Gastrocnemius medialis (tissue), 4 donors: ENCODE data around the gene EHMT2. TPM values are rescaled to one million over a fixed set of nuclear protein-coding genes. Genes with fewer than 3 reads are reported as not detected.

Experiments used
- ATAC-seq, 2 donors: fragments of 150-250 bp; one replicate each; pipeline ENCODE4 v1.9.1; 2016
- DNase-seq, 2 donors: peaks; one replicate each; pipeline ENCODE4 v3.0.0-alpha.2; 2019
- H3K27ac ChIP-seq, 4 donors: fragments of 200-600 bp; sonication (generic); 1 replicate in 1 of 4; 2 replicates in 3 of 4; pipeline ENCODE4 v1.5.1; 2016 to 2018; ENCODE audit warnings: mild to moderate bottlenecking in 2 of 4, moderate library complexity in 1 of 4
- H3K27me3 ChIP-seq, 3 donors: fragments of 200-600 bp; sonication (generic) in 2 of 3; 1 replicate in 1 of 3; 2 replicates in 2 of 3; pipeline versions ENCODE4 v1.5.1 to v1.6.0; 2016 to 2019; ENCODE audit warnings: mild to moderate bottlenecking in 1 of 3, moderate library complexity in 1 of 3
- H3K36me3 ChIP-seq, 2 donors: fragments of 200-600 bp; sonication (generic) in 1 of 2; one replicate each; pipeline ENCODE4 v1.5.1; 2017 to 2018
- H3K4me1 ChIP-seq, 2 donors: fragments of 200-600 bp; sonication (generic) in 1 of 2; one replicate each; pipeline ENCODE4 v1.5.1; 2016 to 2017; ENCODE audit warnings: mild to moderate bottlenecking in 2 of 2
- H3K4me3 ChIP-seq, 4 donors: fragments of 200-600 bp; sonication (generic) in 3 of 4; 1 replicate in 1 of 4; 2 replicates in 3 of 4; pipeline ENCODE4 v1.5.1; 2016 to 2019; ENCODE audit warnings: mild to moderate bottlenecking in 2 of 4
- H3K9me3 ChIP-seq, 3 donors: fragments of 200-600 bp; sonication (generic) in 2 of 3; 1 replicate in 1 of 3; 2 replicates in 2 of 3; pipeline ENCODE4 v1.5.1; 2016 to 2019
- CTCF ChIP-seq, 5 experiments: fragments of 450-650 bp in 3 of 5; fragments of 200-600 bp in 2 of 5; sonication (generic) in 2 of 5; IDR thresholded peaks in 4 of 5; conservative IDR thresholded peaks in 1 of 5; 1 replicate in 4 of 5; 2 replicates in 1 of 5; pipeline ENCODE4 v1.5.1; 2016 to 2019; ENCODE audit warnings: antibody characterized with exemption in 5 of 5, mild to moderate bottlenecking in 3 of 5, moderate library complexity in 3 of 5
- POLR2A ChIP-seq, 2 donors: fragments of 450-650 bp; IDR thresholded peaks; one replicate each; pipeline ENCODE4 v1.6.1; 2017; ENCODE audit warnings: antibody characterized with exemption in 2 of 2, mild to moderate bottlenecking in 2 of 2, moderate library complexity in 2 of 2
- in situ Hi-C, 4 donors: fragments of 200-750 bp; cut with MboI; loops; one replicate each; pipeline versions ENCODE4 v1.15.0 to v1.8.0; 2017; ENCODE audit warnings: low sequenced_read_pairs in 4 of 4
- intact Hi-C: fragments of 100-400 bp; cut with DNase I; formaldehyde crosslinking; loops from one replicate; pipeline ENCODE4 v1.15.1; 2023; ENCODE audit warnings: low total_unique reads
- total RNA-seq, 4 donors: library from RNA; depleted of rRNA; stranded (reverse); fragments of >200 nt; gene quantifications; one replicate each; pipeline versions ENCODE4 v1.1.0 to v1.2.3, GENCODE V29; 2016

Gene EHMT2
- total RNA-seq, 4 donors from 2014 or later = 8.4 to 17.5 (median 13.0) TPM

DNA sequence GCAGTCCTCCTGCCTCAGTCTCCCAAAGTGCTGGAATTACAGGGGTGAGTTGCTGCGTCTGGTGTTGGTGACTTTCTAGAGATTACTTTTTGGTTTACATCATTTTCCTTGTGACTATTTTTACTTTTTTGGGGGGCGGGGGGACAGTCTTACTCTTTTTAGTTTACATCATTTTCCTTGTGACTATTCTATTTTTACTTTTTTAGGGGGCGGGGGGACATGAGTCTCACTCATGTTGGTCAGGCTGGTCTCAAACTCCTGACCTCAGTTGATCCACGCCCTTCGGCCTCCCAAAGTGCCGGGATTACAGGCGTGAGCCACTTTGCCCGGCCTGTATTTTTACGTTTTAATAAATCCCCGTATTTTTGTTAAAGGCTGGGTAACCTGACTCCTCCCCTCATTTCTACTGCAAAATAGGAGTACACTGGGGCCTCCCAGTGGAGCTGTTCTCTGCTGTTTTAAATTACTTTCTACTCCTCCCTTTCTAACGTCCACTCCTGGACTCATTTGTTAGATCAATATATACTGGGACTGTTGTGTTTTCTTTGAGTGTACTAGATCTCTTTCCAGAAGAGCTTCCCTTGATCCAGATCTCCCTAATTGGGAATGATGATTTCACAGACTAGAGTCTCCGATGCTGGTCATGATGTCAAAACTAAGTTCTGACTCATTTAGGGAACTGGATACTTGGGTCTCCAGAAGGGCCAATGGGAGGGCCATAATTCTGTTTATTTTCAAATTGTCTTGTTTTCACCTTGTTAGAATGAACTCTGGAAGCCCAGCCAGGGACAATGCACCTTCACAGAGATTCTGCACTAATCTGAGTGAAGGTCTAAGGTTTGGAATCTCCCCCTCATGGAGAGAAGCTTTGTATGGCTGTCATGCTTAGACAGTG is 60.8 kb downstream of the EHMT2 start:
- no peak for DNase-seq
- peaks cover 0 to 42% of the 10 kb centered on the region in 2 donors for H3K36me3 ChIP-seq
- H3K27ac ChIP-seq = peak overlapping the region; percentile 87 to 97 (median 92)
- H3K4me1 ChIP-seq = peaks cover 30 to 38% of the 10 kb centered on the region in 2 donors
- ATAC-seq = peak in 1 of 2 donors; percentile 40
- in situ Hi-C loops = loop anchor here in 2 of 4 donors (10.0 kb wide), 3 partner anchors 62 to 162 kb away; partner anchors contain the start of genes VWA7 (in 2 of the 2) and LY6G5C (in 1 of the 2)
- no peaks in the 10 kb centered on the region for H3K9me3 ChIP-seq
- no peaks in the 10 kb centered on the region for H3K27me3 ChIP-seq
- intact Hi-C loops = loop anchor here (10.0 kb wide), 1 partner anchor 292 kb away; the partner anchor contains the start of genes ATP6V1G2, DDX39B and NFKBIL1
- TF ChIP-seq POLR2A (IDR thresholded peaks at IDR 0.05) = no peak
- no peak for TF ChIP-seq CTCF (IDR thresholded peaks at IDR 0.05 in 4 of 5, conservative IDR thresholded peaks at IDR 0.05 in 1 of 5)
- peak overlapping the region; percentile 68 to 96 (median 84) for H3K4me3 ChIP-seq

GRCh38 chr6:31836047-31836473 is 61.4 kb downstream of the EHMT2 start:
- DNase-seq (no peak), ATAC-seq (no peak)
- Histone ChIP-seq H3K4me3 (peak overlapping the region; percentile 68 to 96 (median 84)), H3K9me3 (no peaks in the 10 kb centered on the region), H3K27me3 (no peaks in the 10 kb centered on the region), H3K36me3 (peaks cover 0 to 41% of the 10 kb centered on the region in 2 donors), H3K27ac (peak overlapping the region; percentile 87 to 97 (median 92)), H3K4me1 (peaks cover 36 to 44% of the 10 kb centered on the region in 2 donors)
- intact Hi-C loops = loop anchor here (10.0 kb wide), 1 partner anchor 291 kb away; the partner anchor contains the start of genes ATP6V1G2, DDX39B and NFKBIL1
- TF ChIP-seq POLR2A (IDR thresholded peaks at IDR 0.05) = no peak
- no peak for TF ChIP-seq CTCF (IDR thresholded peaks at IDR 0.05 in 4 of 5, conservative IDR thresholded peaks at IDR 0.05 in 1 of 5)
- in situ Hi-C loops = loop anchor here in 2 of 4 donors (10.0 kb wide), 3 partner anchors 61 to 161 kb away; partner anchors contain the start of genes VWA7 (in 2 of the 2) and LY6G5C (in 1 of the 2)

DNA sequence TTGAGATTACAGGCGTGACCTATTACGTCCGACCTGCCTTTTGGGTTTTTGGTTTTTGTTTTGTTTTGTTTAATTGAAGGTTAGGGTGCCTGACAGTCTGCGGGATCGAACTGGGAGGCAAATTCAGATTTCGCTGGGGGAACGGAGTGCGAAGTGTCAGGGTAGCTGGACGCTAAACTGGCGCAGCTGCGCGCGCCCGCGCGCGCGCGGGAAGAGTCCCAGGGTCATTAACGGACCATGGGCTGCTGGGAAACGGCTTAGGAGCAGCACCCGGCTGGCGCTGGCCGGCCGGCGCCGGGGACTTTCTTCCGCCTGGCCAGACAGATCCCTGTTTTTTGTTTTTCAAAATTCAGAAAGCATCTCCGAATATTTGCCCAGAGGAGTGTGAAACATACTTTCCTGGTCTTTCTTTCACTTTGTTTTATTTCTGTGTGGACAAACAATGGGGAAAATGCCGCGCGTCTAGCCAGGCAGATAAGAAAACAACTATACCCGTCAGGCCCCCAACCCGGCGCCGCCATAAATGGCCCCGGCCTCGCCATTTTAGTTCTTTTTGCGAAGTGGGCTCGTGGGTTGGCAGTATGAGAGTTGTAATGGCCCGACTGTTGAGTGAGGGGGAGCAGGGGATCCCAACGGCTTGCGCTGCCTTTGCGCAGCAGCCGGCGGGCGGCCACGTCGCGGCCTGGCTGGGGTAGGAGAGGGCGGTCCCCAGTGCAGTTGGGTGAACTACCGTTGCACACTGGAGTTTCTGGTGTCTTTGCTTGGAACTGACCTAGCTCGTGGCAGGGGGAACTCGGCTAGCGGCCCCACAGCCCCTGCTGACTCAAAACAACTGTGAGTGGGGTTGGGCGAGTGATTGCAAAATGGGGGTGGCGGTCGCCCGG is 62.9 kb downstream of the EHMT2 start:
- in situ Hi-C loops (loop anchor here in 2 of 4 donors (10.0 kb wide), 3 partner anchors 60 to 160 kb away; partner anchors contain the start of genes VWA7 (in 2 of the 2) and LY6G5C (in 1 of the 2)), intact Hi-C loops (loop anchor here (2.0 to 10.0 kb wide), 5 partner anchors 28 to 290 kb away; partner anchors contain the start of genes ATP6V1G2, CSNK2B, DDX39B and EHMT2)
- no peaks in the 10 kb centered on the region for H3K27me3 ChIP-seq
- TF ChIP-seq POLR2A (IDR thresholded peaks at IDR 0.05) (peak; percentile 73 to 74), CTCF (IDR thresholded peaks at IDR 0.05 in 4 of 5, conservative IDR thresholded peaks at IDR 0.05 in 1 of 5) (peak in 1 of 5 experiments; percentile 9)
- H3K9me3 ChIP-seq = no peaks in the 10 kb centered on the region
- peak overlapping the region; percentile 87 to 97 (median 92) for H3K27ac ChIP-seq
- H3K4me1 ChIP-seq = peaks cover 40 to 47% of the 10 kb centered on the region in 2 donors
- peak; percentile 76 to 87 for DNase-seq
- peaks cover 0 to 27% of the 10 kb centered on the region in 2 donors for H3K36me3 ChIP-seq
- H3K4me3 ChIP-seq = peak overlapping the region; percentile 68 to 96 (median 84)
- peak; percentile 86 to 87 for ATAC-seq
